Type B pancreatic cell (in vitro differentiated cells): ENCODE data around the gene SELENOK. TPM values are rescaled to one million over a fixed set of nuclear protein-coding genes. Genes with fewer than 3 reads are reported as not detected.
"Not testable (repeated sequence)": the region's sequence is repeated elsewhere in the genome, so short reads cannot be mapped to it uniquely, and the experiment has no call there.

Experiments
- DNase-seq: peaks from one replicate; pipeline ENCODE4 v3.0.0; 2021; ENCODE audit warnings: mixed read lengths; ENCODE audit not compliant: unreplicated experiment; ENCODE audit errors: extremely low spot score
- H3K27ac Mint-ChIP-seq: 2 replicates; pipeline ENCODE4 v1.8.0; 2021; ENCODE audit warnings: mild to moderate bottlenecking, mixed read lengths
- H3K27me3 Mint-ChIP-seq: 2 replicates; pipeline ENCODE4 v1.8.0; 2021; ENCODE audit warnings: mixed read lengths
- H3K36me3 Mint-ChIP-seq: 2 replicates; pipeline ENCODE4 v1.8.0; 2021; ENCODE audit warnings: mixed read lengths
- H3K4me1 Mint-ChIP-seq: one replicate; pipeline ENCODE4 v1.8.0; 2021; ENCODE audit warnings: mixed read lengths; ENCODE audit not compliant: unreplicated experiment
- H3K4me3 Mint-ChIP-seq: 2 replicates; pipeline ENCODE4 v1.8.0; 2021; ENCODE audit warnings: mild to moderate bottlenecking, mixed read lengths
- H3K9me3 Mint-ChIP-seq: 2 replicates; pipeline ENCODE4 v1.8.0; 2021; ENCODE audit warnings: mixed read lengths
- CTCF ChIP-seq: fragments of 200-600 bp; sonication (generic); conservative IDR thresholded peaks from 2 replicates; pipeline ENCODE4 v1.5.0; 2021; ENCODE audit warnings: antibody characterized with exemption, mild to moderate bottlenecking
- total RNA-seq: library from RNA; stranded (reverse); gene quantifications from 2 replicates; pipeline ENCODE4 v1.2.1, GENCODE V29; 2021; ENCODE audit warnings: low replicate concordance

The SELENOK gene
- total RNA-seq, 1 donor from 2014 or later = 46.8 TPM

DNA sequence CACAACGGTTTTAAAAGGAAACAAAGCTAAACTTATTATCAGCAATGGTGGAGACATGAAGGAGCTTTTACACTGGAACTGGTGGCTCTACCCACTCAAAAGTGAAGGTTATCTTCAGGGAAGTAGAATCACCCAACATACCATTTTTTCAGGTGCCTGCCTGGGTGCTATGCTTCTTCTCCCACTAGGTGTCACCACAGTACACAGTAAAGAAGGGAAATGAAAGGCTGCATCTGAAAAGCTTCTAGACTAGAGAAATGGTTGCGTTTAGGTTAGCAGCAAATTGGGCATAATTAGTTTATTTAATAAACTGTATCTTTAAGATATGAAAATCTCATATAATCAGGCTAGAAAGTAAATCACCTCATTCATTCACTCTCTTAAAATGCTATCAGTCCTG, 47.0 kb upstream of the SELENOK start:
- H3K9me3 Mint-ChIP-seq = no peaks in the 10 kb centered on the region
- H3K36me3 Mint-ChIP-seq = no peaks in the 10 kb centered on the region
- no peak overlapping the region for H3K4me3 Mint-ChIP-seq
- no peak for DNase-seq
- no peak overlapping the region for H3K27ac Mint-ChIP-seq
- H3K4me1 Mint-ChIP-seq = peaks cover 15% of the 10 kb centered on the region
- H3K27me3 Mint-ChIP-seq = peaks cover 21% of the 10 kb centered on the region
- peak; percentile 86 for TF ChIP-seq CTCF

- Mint-ChIP-seq H3K9me3 (no peaks in the 10 kb centered on the region), H3K27ac (no peak overlapping the region), H3K27me3 (peaks cover 21% of the 10 kb centered on the region), H3K4me3 (no peak overlapping the region), H3K36me3 (no peaks in the 10 kb centered on the region), H3K4me1 (peaks cover 15% of the 10 kb centered on the region)
- TF ChIP-seq CTCF = no peak
- no peak for DNase-seq
These were observed 44.7 kb upstream of the SELENOK start for GRCh38 chr3:53936347-53936746.

- Mint-ChIP-seq H3K27me3 (peaks cover 16% of the 10 kb centered on the region), H3K27ac (no peak overlapping the region), H3K36me3 (no peaks in the 10 kb centered on the region), H3K4me3 (no peak overlapping the region), H3K9me3 (no peaks in the 10 kb centered on the region), H3K4me1 (peaks cover 15% of the 10 kb centered on the region)
- no peak for TF ChIP-seq CTCF
- no peak for DNase-seq
These were observed 43.7 kb upstream of the SELENOK start for GRCh38 chr3:53935283-53935901.

GRCh38 chr3:53927208-53927872, 35.7 kb upstream of the SELENOK start:
- not testable (repeated sequence) for H3K4me1 Mint-ChIP-seq, H3K9me3 Mint-ChIP-seq, H3K4me3 Mint-ChIP-seq, DNase-seq, H3K36me3 Mint-ChIP-seq, H3K27me3 Mint-ChIP-seq, H3K27ac Mint-ChIP-seq

DNA sequence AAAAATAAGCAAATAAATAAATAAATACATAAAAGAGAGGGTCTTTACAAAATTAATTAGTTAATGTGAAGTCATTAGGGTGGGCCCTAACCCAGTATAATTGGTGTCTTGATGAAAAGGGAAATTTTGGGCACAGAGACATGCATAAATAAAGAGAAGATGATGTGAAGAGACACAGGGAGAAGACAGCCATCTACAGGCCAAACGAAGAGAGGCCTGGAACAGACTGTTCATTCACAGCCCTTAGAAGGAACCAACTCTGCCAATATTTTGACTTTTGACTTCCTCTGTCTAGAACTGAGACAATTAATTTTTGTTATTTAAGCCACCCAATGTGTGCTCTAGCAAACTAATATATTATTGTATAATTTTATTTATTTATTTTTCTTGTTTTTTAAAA, 29.6 kb upstream of the SELENOK start:
- Mint-ChIP-seq H3K27me3 (peaks cover 12% of the 10 kb centered on the region), H3K36me3 (no peaks in the 10 kb centered on the region), H3K9me3 (peaks cover 4% of the 10 kb centered on the region), H3K4me3 (no peak overlapping the region), H3K4me1 (no peaks in the 10 kb centered on the region), H3K27ac (no peak overlapping the region)
- no peak for DNase-seq
- TF ChIP-seq CTCF = peak; percentile 33

DNA sequence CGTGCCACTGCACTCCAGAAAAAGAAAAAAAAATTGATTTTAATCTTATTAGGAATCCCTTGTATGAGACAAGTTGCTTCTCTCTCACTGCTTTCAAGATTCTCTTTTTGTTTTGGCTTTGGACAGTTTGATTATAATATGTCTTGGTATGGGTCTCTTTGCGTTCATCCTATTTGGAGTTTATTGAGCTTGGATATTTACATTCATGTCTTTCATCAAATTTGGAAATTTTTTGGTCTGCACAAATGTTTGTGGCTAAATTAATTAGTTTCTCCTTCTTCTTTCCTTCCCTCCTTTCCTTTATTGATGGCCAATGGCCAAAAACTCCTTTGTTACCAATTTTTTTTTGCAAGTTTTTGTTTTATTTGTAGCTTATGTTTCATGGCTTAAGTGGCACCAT, 28.1 kb upstream of the SELENOK start:
- Mint-ChIP-seq H3K27me3 (peaks cover 23% of the 10 kb centered on the region), H3K9me3 (peaks cover 4% of the 10 kb centered on the region), H3K36me3 (no peaks in the 10 kb centered on the region), H3K27ac (no peak overlapping the region), H3K4me3 (no peak overlapping the region), H3K4me1 (no peaks in the 10 kb centered on the region)
- TF ChIP-seq CTCF = no peak
- DNase-seq = no peak
